GM12878 (cell line): ENCODE data around the gene TUT1. TPM values are rescaled to one million over a fixed set of nuclear protein-coding genes. Genes with fewer than 3 reads are reported as not detected.

Experiments used
- BCL11A ChIP-seq: IDR thresholded peaks from 2 replicates; pipeline ENCODE4 v1.6.1; 2011; ENCODE audit warnings: low read depth, low read length
- BCLAF1 ChIP-seq: fragments of 450-650 bp; IDR thresholded peaks from 2 replicates; pipeline ENCODE4 v1.6.1; 2017; ENCODE audit warnings: antibody characterized with exemption, mild to moderate bottlenecking, moderate library complexity
- CBX5 ChIP-seq: sonication (generic); IDR thresholded peaks from 2 replicates; pipeline ENCODE4 v1.6.1; 2016; ENCODE audit warnings: low read depth, moderate library complexity, mild to moderate bottlenecking, inconsistent platforms
- CEBPB ChIP-seq, 2 experiments: fragments of 150-350 bp in 1 of 2; IDR thresholded peaks; 2 replicates each; pipeline ENCODE4 v1.6.1; 2012 to 2014; ENCODE audit warnings: low read depth in 2 of 2, low read length in 2 of 2, borderline replicate concordance in 1 of 2, inconsistent platforms in 1 of 2
- E2F4 ChIP-seq: IDR thresholded peaks from 2 replicates; pipeline ENCODE4 v1.6.1; 2012; ENCODE audit warnings: low read depth, low read length, improper control_type of control experiment
- E2F8 ChIP-seq: fragments of 450-650 bp; IDR thresholded peaks from 2 replicates; pipeline ENCODE4 v1.6.1; 2018; ENCODE audit warnings: mild to moderate bottlenecking, low read depth, moderate library complexity; ENCODE audit not compliant: partially characterized antibody
- EED ChIP-seq: sonication (generic); IDR thresholded peaks from 2 replicates; pipeline ENCODE4 v1.6.1; 2016; ENCODE audit warnings: antibody characterized with exemption, low read depth
- ESRRA ChIP-seq: IDR thresholded peaks from 2 replicates; pipeline ENCODE4 v1.6.1; 2012; ENCODE audit warnings: mild to moderate bottlenecking, low read length, improper control_type of control experiment
- EZH2 ChIP-seq: IDR thresholded peaks from 2 replicates; pipeline ENCODE4 v1.6.1; 2012; ENCODE audit warnings: low read depth, mild to moderate bottlenecking, control low read depth, inconsistent platforms, low read length, borderline replicate concordance; ENCODE audit not compliant: control insufficient read depth
- HDAC2 ChIP-seq: fragments of 200-600 bp; sonication (generic); IDR thresholded peaks from 2 replicates; pipeline ENCODE4 v1.6.1; 2017
- HSF1 ChIP-seq: fragments of 150-350 bp; IDR thresholded peaks from 2 replicates; pipeline ENCODE4 v1.6.1; 2014; ENCODE audit warnings: mild to moderate bottlenecking, low read depth, low read length
- KDM1A ChIP-seq: fragments of 200-600 bp; sonication (generic); IDR thresholded peaks from 2 replicates; pipeline ENCODE4 v1.6.1; 2016; ENCODE audit warnings: borderline replicate concordance
- KLF5 ChIP-seq: fragments of 450-650 bp; IDR thresholded peaks from 2 replicates; pipeline ENCODE4 v1.6.1; 2014; ENCODE audit warnings: mild to moderate bottlenecking; ENCODE audit not compliant: partially characterized antibody
- NR2C1 ChIP-seq: fragments of 450-650 bp; IDR thresholded peaks from 2 replicates; pipeline ENCODE4 v1.6.1; 2017; ENCODE audit warnings: antibody characterized with exemption, mild to moderate bottlenecking, moderate library complexity
- STAT1 ChIP-seq: fragments of 450-650 bp; conservative IDR thresholded peaks from 2 replicates; pipeline ENCODE4 v1.6.1; 2014; ENCODE audit warnings: antibody characterized with exemption, mild to moderate bottlenecking
- ZNF24 ChIP-seq: fragments of 450-650 bp; IDR thresholded peaks from 2 replicates; pipeline ENCODE4 v1.6.1; 2017; ENCODE audit warnings: antibody characterized with exemption, mild to moderate bottlenecking
- polyA plus RNA-seq, 11 experiments: library from polyadenylated mRNA; depleted of rRNA in 4 of 11; unstranded in 6 of 11; stranded (reverse) in 5 of 11; fragments of >200 nt; fragmentation: Nextera tagmentation in 4 of 11; fragmentation: Illumina TruSeq in 1 of 11; extraction: Ambion mirVana in 4 of 11; extraction: Trizol in 1 of 11; gene quantifications; 1 replicate in 1 of 11; 2 replicates in 10 of 11; pipeline versions ENCODE4 v1.2.1 to v1.2.3, GENCODE V29; 2011 to 2016; ENCODE audit warnings: inconsistent platforms in 2 of 11, missing spikeins in 2 of 11, low read depth in 1 of 11
- total RNA-seq, 4 experiments: library from RNA; depleted of rRNA in 3 of 4; stranded (reverse); fragments of >200 nt in 3 of 4; fragmentation: Illumina TruSeq in 1 of 4; extraction: Trizol in 1 of 4; gene quantifications; 2 replicates each; pipeline versions ENCODE4 v1.2.1 to v1.2.3, GENCODE V29; 2013 to 2021
- TF ChIP-seq, protein P1 (sequence below): fragments of 450-650 bp; formaldehyde crosslinking; IDR thresholded peaks from 2 replicates; pipeline ENCODE4 v1.4.0; 2022; ENCODE audit warnings: mild to moderate bottlenecking, moderate library complexity

TUT1 gene
- total and polyA plus RNA-seq, 10 of the 15 experiments (the other 5 are each of a cell fraction or from before 2014, with no cell fraction given) = 1.1 to 29.9 (median 16.2) TPM

- TF ChIP-seq E2F8 = peak; percentile 37
- TF ChIP-seq ZNF24 = no peak
- no peak for TF ChIP-seq CEBPB (IDR thresholded peaks at IDR 0.05; ENCODE audit: borderline replicate concordance in 1 of 2, low read depth in 2 of 2, low read length in 2 of 2)
- TF ChIP-seq EED = no peak
- TF ChIP-seq KDM1A = no peak
- TF ChIP-seq KLF5 = peak; percentile 73
- no peak for TF ChIP-seq BCLAF1
- peak; percentile 97 for TF ChIP-seq HSF1
- TF ChIP-seq ESRRA = no peak
- 0 out of 2 replicates have a peak, but pooled peaks have one; percentile 9 for TF ChIP-seq BCL11A
- TF ChIP-seq CBX5 = no peak
- TF ChIP-seq HDAC2 = no peak
- no peak for TF ChIP-seq NR2C1
- TF ChIP-seq, protein P1, sequence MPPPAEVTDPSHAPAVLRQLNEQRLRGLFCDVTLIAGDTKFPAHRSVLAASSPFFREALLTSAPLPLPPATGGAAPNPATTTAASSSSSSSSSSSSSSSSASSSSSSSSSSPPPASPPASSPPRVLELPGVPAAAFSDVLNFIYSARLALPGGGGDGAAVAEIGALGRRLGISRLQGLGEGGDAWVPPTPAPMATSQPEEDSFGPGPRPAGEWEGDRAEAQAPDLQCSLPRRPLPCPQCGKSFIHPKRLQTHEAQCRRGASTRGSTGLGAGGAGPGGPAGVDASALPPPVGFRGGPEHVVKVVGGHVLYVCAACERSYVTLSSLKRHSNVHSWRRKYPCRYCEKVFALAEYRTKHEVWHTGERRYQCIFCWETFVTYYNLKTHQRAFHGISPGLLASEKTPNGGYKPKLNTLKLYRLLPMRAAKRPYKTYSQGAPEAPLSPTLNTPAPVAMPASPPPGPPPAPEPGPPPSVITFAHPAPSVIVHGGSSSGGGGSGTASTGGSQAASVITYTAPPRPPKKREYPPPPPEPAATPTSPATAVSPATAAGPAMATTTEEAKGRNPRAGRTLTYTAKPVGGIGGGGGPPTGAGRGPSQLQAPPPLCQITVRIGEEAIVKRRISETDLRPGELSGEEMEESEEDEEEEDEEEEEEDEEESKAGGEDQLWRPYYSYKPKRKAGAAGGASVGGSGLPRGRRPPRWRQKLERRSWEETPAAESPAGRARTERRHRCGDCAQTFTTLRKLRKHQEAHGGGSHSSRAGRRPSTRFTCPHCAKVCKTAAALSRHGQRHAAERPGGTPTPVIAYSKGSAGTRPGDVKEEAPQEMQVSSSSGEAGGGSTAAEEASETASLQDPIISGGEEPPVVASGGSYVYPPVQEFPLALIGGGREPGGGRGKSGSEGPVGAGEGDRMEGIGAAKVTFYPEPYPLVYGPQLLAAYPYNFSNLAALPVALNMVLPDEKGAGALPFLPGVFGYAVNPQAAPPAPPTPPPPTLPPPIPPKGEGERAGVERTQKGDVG = no peak
- TF ChIP-seq STAT1 = peak; percentile 95; the same call in 1 of the 2 replicates
- TF ChIP-seq E2F4 = peak; percentile 73
- TF ChIP-seq EZH2 = no peak
These were observed 17.5 kb downstream of the TUT1 start, which contains the start of gene EEF1G (continued) for GRCh38 chr11:62573592-62574362.
